NCI-H2029 treated with DMSO at 0.1 percent for 48 hours (cell line): ENCODE data around the gene ATP2B2.

Experiments used
- DNase-seq: peaks from one replicate; lab custom pipeline; 2025; lab: John Stamatoyannopoulos, UW

Gene ATP2B2

DNA sequence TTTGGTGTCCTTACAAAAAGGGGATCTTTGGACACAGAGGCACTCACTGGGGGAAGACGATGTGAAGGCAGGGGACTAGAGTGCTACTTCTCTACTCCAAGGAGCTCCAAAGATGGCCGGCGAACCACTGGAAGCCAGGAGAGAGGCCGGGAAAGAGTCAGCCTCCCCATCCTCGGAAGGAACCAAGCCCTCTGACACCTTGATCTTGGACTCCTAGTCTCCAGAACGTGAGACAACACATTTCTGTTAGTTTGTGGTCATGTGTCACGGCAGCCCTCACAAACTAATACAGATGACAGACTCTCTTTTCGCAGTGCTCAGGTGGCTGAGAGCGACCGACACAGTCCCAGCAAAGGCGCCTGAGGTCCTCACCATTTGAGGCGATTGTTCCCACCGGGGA is 24.4 kb upstream of the ATP2B2 start:
- DNase-seq, result no peak

DNA sequence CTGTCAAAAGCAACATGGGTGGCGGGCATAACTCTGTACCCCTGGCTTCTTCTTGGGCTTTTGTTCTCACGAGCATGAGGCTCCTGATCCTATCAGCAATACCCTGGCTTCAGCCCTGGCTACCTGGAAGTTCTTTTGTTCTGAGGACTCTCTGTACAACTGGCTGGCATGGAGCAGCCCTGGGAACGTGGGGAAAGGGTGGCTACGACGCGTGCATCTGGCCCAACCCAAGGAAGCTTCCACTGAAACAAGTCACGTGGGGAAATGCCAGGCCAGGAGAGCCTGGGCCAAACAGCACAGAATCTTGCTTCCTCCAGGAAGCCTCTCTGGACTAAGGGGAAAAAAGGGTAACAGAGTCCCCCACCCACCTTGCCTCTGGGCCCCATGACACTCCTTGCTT is 22.7 kb upstream of the ATP2B2 start:
- no peak for DNase-seq

DNA sequence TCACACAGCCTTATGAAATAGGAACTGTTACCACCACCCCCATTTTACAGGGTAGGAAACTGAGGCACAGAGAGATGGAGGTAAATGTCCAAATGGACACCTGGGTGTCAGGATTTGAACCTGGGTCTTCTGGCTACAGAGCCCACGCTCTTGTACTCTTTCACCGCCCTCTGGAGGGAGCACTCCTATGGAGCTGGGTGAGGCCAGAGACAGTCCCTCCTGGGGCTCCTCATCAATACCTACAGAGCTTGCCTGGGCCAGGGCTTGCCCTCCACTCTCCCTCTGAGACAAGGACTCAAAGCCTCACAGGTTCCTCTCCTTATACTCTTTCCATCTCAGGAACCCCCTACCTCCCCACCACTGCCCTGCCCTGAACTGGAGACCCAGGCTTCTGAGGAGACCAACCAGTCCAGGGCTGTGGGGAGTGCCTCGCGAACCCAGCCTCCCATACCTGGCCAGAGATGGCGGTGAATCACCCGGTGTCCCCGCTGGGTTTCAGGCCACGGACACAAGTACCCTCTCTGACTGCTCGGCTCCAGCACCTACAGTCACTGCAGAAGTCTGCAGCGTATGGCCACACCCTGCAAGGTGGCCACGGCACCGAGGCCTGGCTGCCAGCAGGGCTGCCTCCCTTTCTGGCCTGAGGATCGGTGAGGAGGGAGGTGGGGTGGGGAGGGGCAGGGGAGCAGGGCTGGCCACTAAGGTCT is 22.1 kb upstream of the ATP2B2 start:
- DNase-seq, result no peak

DNA sequence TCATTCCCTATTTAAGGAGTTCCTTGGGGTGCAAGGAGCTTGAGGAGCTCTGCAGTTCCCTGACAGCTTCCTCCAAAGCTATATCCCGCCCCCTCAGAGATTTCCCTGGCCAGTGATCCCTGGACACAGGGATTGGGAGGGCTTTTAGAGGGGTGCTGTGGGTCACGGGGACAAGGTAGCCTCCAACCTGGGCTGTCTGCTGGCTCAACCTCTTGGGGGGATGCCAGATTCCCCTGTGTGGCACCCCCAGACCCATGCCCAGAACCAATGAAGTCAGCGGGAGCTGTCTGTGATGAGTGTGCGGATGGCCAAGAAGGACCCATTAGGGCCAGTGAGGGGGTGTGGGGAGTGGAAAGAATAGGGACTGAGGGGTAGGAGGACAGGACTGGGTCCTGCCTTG is 21.0 kb upstream of the ATP2B2 start:
- DNase-seq, result no peak

DNA sequence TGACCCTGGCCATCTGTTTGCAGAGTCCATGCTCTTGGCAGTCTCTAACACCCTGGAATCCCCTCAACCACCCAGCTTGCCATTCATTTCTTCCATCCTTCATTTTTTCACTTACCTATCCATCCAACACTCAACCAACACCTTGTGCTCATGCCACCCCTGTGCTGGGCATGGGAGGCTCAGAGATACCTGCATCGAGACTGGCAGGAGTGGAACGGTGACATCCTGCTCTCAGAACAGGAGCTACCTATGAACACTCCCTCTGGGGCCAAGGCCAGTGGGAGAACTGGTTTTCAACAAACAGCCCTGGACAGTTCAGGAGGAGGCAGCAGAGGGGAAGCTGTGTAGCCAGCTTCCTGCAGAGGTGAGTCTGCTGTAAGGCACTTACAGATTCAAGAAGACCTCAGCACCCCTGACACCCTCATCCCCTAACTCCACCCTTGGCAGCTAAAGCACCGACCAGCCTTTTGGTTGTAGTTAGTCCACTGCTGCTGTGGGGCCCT is 19.5 kb upstream of the ATP2B2 start:
- no peak for DNase-seq

DNA sequence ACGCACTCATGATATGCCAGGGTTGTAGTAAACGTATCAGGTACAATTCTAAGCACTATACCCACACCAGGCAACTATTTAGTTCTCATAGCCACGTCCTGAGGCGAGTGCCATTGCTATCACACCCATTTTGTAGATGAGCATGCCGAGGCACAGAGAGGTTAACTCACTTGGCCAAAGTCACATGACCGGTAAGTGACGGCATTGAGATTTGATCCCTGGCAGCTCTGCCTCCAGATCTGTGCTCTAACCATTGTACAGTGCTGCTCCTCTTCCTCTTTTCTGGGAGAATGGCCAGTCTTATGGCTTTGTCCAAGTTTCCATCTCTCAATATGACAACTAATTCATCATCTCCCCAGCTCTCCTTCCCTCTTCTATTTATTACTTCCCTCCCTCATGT is 18.9 kb upstream of the ATP2B2 start:
- DNase-seq, result no peak

DNA sequence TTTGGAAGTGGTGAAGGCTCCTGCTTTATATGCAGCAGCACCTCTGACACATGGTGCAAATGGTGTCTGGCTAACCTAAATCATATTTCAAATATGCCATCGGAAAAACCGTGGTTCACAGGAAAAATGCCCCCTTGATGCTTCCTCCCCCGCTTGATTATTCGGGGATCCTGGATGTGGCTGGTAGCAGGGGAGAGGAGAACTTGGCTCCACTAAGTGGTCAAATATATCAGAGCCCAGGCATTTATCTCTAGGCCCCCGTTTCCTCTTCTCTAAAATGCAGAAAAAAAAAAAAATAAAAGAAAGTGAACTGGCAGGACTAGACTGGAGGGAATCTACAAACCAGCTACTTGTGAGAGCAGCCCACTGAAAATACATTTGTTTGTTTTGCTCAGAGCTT is 18.2 kb upstream of the ATP2B2 start:
- DNase-seq, result no peak

DNA sequence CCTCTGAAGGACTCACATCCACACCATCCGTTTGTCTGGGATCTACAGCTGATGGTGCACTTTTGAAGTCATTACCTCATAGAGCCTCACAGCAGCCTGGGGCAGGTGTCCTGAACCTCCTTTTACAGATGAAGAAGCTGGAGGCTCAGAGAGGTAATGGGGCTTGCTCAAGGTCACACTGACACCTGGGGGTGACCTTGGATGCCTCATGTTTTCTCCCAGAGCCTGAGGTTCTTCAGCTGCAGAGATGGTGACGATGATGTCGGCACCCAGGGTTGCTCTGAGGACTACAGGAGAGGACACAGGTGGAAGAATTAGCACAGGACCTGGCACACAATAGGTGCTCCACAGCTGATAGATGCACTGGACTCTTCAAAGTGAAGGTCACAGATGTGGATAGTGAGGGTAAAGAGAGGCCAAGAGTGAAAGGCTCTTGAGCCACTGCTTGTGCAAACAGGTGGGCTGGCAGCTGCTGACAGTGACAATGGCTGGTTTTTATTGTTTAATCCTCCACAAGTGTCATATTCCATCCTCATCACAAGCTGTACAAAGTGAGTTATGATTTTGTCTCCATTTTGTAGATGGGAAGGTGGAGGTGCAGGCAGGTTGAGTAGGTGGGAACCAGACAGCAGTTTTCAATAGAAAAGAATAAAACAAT is 17.4 kb upstream of the ATP2B2 start:
- peak; percentile 91 for DNase-seq

DNA sequence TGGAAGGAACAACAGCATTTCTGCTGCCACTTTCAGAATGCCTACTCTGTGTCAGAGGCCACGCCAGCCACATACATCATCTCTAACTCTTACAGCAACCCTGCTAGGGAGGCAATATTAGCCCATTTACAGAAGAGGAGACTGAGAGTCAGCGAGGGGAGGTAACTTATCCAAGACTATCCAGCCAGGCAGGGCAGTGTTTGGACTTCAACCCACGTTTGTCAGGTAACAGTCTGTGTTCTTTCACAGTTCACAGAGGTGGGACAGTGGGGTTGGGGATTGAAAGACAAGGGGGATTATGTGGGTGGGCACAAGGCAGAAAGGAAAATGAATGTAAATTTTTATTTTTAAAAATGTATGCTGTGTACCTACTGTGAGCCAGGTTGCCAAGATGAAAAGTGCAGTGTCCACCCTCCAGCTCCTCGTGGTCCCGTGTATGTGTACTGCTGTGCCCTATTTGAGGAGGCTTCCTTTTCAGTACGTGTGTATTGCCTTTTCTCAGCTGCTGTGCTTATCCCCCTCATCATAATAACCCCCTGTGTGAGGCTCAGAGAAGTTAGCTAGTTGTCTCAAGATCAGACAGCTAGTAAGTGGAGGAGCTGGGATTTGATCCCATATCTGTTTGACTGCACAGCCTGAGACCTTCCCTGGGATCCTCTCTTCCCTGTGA is 16.5 kb upstream of the ATP2B2 start:
- no peak for DNase-seq

DNA sequence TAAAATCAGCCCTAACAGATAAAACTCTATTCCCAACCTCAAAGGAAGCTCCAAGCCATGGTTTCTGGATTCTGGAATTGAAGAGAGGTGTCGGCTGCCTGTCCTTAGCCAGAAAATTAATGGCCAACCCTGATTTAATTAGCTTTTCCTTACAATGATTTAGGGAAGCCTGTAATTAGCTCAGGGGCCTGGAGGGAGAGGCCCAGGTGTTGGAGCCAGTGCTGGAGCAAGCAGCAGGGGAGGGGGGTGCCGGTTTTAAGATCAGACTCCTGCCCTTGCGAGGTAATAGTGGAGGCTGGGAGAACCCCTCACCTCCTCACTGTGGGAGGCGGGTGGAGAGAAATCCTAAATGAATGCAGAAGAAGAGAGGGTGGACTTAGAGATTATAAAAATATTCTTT is 14.7 kb upstream of the ATP2B2 start:
- DNase-seq, result no peak

DNA sequence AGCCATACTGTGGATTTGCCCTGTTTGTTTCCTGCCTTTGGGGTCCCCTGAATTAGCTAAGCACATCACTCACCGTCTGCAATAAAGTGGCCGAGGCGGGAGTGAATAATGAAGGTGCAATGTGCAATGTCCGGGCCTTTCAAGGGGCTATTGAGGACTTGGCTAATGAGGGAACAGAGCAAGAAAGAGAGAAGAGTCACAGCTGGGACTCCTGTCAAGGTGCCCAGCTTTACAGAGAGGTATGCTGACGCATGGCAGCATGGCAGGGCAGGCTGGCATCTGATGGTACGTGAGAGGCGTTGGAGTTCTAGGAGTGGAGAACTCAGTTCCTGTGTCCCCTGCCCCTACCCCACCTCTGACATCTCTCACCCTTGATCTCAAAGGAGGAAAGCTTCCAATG is 13.8 kb upstream of the ATP2B2 start:
- DNase-seq, result no peak

DNA sequence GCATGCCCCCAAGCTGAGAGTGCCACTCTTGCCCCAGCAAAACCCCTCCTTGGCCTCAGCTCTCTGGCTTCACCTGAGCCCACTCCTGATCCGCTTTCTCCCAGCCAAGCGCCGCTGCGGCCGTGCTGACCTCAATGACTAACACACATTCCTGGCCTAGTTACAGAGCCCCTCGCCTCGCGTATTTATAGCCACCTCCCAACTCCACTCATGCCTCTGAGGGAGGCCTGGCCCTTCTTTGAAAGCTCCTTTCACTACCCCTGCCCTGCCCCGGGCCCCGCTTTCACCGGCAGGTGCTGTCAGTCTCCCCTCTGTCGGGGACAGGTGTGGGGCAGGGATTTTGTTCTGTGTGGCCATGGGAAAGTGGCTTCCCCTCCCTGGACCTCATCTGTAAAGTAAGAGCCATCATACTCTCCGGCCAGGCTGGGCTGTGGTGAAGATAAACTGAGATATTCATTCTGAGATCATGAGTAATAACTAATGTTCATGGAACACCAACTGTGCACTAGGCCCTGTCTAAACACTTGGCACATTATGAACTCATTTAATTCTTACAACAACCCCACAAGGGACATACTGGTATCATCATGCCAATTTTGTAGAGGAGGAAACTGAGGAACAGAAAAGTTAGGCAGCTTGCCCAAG is 13.2 kb upstream of the ATP2B2 start:
- no peak for DNase-seq

DNA sequence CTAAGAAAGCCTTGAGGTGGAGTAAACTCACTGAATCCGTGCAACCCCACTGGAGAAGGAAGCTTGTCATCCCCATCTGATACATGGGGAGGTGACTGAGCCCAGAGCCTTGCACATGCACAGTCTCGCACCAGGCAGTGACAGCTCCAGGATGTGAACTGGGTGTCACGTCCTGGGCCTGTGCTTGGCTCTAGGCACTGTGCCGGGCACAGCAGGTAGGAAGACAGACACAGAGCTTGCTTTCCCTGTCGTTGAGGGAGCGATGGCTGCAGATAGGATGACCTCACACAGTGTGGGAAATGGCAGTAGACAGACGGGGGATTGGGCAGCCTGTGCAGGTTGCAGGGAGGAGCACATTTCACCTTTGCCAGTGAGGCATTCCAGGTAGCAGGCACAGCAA is 12.2 kb upstream of the ATP2B2 start:
- DNase-seq, result no peak

DNA sequence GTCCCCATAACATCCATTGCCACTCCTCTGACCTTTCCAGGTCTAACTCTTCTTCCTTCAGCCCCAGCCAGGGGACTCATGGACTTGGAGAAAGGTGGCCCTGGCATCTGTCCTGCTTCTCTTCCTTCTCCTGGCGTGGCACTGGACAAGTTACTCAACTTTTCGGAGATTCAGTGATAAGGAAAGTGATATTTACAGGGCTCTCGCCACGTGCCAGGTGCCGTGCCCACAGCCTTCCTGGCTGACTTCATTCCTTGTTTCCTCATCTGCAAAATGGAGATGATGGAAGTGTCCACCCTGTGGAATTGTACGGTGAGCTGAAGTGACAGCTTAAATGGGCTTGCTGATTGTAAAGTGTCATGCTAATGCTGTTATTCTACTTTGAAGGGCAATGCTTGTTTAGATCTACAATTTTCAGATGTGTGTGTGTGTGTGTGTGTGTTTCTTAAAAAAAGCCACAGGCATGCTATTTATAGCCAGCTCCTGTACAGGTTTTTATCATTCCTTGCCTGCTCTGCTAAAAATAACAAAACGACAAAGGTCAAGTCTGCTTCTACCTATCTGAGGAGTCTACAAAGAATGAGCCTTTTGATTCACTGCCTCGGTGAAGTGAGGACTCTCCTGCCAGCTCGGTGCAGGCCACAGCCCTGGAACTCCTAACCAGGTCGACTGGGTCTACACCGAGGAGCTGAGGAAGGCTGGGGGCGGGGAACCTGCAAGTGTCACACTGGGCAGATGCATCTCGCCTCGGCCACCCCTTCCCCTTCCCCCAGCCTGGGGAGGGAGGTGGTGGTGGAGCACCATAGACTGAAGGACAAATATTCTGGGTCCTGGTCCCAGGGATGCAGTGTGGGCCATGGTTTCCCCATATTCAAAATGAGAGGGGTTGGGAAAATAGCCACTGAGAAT is 11.4 kb upstream of the ATP2B2 start:
- DNase-seq, result no peak

DNA sequence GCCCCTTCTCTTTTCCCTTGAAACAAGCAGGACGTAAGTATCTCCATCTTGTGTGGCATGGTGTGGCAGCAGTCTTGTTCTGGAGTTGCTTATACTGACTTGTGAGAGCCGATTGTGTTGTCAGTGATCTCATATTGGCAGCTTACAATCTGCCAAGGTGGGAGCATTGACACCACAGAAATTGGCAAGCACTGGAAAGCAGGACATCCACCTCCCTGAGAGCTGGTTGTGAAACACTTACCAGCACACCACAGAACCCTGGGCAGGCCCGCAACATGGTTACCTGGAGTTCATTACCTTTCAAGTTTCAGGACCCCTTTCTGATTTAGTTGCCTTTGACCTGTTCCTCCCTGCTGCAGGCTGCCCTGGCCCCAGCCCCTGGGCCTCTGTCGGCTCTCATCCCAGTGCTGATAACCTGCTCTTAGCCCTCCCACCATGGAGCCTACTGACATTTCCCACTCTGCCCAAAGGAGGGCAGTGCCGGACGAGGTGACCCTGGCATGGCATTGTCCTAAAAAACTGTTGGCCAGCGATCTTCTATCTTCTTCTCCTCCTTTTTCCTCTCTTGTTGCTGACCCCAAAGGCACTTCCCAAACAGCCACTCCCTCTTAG is 10.6 kb upstream of the ATP2B2 start:
- no peak for DNase-seq

DNA sequence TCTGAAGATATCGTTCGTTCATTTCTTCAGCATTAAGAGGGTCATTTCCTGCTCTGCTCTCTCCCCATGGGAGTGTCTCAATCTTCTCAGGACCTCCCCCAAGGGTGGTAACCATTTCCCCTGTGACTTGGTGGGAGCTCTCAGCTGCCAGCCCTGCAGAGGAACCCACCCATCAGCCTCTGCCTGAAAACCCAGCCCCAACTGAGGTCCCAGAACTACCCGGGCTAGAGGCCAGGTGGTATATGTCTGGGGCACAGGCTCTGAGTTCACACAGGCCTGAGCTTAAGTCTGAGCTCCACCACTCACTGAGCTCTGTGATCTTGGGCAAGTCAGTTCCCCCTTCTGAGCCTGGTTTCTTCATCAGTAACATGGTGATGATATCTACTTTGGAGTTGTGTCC is 10.0 kb upstream of the ATP2B2 start:
- DNase-seq, result no peak

DNA sequence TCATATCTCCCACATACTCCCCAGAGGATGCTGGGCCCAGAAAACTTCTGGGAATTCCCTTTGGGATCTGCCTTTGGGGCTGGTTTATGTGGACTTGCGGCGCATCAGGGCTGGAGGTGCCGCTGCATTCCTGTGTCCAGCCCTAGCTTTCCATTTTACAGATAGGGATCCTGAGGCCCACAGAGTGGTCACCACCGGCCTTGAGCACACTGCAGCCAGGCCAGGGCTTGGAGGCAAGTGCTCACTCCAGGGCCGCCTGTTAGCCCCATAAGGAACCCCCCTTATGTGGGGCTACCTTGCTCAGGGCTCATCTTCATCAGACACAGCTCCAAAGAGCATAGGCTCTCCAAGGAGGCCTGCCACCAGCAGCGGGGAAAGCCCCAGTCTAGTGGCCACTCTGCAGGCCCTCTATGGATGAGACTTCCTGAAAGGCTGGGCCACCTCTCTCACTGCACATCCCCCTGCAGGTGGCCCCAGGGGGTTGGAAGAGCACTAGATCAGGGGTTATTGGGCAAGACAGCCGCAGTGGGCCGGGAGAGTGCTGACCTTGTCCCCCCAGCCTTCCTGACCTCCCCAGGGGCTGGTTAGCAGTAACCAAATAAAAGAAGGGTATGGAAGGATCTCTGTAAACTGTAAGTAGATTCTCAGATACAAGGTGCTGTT is 9.2 kb upstream of the ATP2B2 start:
- no peak for DNase-seq

DNA sequence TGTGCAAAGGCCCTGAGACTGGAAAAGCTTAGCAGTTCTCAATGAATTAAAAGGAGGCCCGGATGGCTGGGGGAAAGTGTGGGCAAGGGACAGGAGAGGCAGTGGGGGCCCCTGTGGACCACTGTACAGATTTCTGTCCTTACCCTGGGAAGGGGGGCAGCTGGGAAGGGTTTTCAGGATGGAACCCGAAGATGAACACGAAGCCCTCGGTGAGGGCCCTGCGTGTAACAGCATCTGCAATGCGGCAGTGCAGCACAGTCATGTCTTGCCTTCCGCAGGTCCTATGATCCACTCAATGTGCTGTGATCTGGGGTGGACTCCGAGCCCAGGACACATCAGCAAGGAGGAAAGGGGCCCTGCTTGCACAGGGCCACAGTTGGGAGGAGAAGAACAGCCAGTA is 7.9 kb upstream of the ATP2B2 start:
- no peak for DNase-seq

DNA sequence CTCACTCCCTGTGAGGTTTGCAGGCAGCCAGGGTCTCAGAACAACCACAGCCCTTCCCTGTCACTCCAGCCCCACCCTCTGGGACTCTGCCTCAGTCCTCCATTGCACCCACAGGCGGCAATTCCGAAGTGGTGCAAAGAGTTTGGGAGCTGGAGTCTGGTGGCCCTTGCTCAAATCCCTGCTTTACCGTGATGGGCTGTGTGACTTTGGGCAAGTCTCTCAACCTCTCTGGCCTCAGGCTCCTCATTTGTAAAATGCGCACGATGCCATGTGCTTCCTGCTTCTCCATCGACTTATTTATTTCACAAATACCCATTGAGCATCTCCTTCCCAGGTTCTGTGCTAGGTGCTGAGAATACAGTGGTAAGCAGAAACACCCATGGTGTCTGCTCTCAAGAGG is 7.3 kb upstream of the ATP2B2 start:
- DNase-seq, result no peak

DNA sequence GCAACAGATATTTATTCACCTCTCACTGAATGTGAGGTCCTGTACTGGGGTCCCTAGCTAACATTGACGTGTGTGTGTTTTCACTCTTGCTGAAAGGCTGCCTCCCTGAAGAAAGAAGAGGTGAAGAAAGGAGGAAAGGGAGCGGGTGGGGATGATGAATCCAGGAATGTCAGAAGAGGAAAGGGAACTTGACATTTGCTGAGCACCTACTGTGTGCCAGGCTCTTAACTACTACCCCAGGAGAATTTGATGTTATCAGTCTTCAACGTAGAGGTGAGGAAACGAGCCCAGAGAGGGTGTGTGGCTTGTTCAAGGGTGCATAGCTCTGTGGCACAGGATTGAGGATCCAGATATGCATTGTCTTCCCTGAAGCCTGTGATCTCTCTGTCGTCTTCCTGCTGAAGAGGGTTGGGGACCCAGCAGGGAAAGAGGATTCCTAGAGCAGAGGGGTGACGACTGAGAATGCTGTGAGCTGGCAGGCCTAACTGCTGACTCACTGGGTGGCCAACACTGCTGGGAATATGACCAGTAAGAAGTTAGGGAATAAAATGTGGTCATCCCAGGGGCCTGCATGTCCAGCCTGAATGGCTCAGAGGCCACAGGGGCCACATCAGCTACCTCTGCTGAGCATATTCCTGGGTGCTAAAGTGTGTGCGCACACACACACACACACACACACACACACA is 6.6 kb upstream of the ATP2B2 start:
- DNase-seq, result no peak
